NCI-H128 (cell line): ENCODE data around the gene ZNF423.

Experiments used
- DNase-seq: peaks from one replicate; lab custom pipeline; 2025; ENCODE audit not compliant: unreplicated experiment; lab: John Stamatoyannopoulos, UW

ZNF423 gene

DNA sequence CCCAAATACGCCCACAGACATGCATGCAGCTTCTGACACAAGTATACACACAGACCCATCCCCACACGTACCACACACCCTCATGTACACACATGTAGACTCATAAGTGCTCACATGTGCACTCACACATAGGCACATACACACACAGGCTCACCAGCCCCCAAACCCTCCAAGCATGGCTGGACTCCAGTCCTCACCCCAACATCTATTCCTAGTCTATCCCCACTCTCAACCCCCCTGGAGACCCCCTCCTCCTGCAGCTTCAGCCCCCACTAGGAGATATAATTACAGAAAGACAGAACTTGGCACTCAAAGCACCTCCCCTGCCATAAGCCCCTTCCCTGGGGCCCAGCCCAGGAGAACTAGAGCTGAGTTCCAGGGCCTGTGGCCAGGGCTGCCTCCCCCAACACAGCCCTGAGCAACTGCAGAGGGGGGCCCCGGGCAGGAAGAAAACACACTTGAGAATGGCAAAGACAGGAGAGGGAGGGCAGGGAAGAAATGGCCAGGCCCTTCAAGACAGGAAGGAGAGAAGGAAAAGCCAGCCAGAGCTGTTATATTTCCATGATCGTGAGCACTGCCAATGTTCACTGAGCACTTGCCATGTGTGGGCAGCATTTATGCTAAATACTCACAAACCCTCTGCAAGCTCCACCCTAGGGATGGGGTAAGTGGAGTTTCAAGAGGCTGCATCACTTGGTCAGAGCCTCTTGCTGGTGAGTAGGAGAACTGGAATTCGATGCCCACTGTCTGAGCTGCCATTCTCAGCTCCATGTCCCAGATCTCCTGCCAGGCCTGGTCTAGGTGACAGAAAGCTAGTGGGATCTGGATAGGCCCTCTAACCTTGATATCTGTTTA, 224.5 kb downstream of the ZNF423 start:
- no peak for DNase-seq

- DNase-seq = no peak
These were observed 225.1 kb downstream of the ZNF423 start for GRCh38 chr16:49630783-49631182.

DNA sequence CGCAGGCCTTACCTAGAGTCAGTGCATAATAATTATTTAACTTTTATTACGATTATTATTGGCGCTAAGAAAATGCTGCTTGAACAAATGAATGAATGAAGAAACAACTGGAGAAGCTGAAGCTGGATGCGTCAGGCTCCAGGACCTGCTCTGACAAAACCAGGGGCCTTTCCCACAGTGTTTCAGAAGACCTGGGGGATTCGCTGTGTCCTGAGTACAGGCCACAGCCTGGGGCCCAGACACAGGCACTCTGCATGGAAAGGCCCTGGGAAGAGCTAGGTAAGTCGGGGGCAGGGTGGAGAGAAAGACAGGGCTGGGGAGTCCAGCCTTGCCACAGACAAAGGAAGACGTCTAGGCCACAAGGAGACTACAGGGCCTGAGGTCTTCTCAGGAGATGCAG, 226.1 kb downstream of the ZNF423 start:
- DNase-seq = no peak

GRCh38 chr16:49628148-49628547, 227.8 kb downstream of the ZNF423 start:
- DNase-seq = no peak

- no peak for DNase-seq
These were observed 230.4 kb downstream of the ZNF423 start for GRCh38 chr16:49625311-49626065.

GRCh38 chr16:49623501-49624266, 232.2 kb downstream of the ZNF423 start:
- DNase-seq = no peak

DNA sequence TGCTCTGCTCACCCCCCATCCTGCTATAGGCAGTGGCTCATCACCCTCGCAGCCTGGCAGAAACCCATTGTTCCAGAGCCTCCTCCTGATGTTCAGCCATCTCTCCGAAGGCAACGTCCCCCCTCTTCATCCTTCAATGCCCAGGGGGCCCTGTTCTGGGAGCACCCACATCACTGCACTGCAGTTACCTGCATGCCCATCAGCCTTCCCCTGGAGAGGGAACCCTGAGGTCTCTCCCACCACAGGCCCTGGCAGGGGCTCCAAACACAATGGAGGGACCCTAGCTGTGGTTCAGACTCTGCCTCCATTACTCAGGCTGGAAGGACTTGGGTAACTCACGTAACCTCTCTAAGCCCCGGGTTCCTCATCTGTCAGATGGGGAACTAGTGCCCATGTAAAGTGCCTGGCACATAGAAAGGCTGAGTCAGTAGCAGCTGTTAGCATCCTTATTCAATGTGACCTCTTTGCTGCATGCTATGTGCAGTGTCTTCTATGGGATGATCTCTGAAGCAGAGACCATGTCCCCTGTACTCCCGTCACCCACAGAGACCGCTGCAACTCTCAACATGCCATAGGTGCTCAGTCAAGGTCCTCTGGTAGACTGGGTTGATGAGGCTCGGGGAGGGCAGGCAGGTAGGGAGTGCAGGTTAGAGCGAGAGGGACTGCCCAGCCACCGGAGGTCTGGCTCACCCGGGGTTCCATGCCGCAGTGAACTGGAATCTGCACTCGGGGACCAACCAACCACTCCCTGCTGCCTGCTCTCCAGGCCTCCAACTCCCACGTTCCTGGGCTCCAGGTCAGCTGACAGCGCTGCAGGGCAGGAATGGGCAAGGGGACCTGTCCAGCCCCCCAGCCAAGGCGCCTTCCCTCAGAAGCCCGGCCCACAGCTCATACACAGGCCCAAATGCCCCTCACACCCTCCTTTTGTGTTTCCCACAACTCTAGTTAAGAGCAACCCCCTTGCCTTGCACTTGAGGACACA, 233.2 kb downstream of the ZNF423 start:
- DNase-seq = no peak

- DNase-seq = no peak
These were observed 233.9 kb downstream of the ZNF423 start for GRCh38 chr16:49622084-49622390.

DNA sequence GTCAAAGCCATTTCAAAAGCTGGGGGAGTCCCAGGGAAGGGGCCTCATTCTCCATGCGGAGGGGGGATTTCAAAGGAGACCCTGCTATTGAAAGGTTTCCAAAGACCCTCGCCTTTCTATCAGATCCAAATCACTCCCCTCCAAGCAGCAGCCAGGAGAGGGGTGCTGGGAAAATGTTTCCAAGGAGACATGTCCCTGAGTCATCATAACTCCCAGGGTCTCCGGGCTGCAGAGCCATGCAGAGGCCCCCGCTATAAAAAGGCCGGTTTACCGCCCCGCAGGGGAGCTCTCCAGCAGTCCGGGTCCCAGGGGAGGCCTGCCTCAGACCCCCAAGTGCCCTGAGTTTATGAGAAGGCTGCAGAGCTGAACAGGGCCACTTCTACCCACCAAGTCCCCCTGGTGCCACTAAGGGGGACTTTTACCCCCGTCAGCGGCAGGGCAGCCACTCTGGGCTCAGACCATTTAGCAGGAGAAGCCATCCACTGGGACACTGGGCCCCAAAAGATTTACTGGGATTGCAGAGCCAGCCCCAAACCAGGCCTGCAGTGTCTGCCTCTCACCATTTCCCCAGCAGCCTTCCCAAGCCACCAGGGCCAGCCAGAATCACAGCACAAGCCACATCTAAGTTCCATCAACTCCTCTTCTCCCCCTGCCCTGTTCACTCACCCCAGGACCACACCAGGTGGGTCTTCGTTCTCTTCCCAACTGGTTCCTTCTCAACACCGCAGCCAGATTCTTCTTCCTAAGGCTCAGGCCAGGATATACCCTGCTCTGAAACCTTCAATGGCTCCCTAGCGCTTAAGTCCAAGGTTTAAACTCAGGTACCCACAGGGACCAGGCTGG, 234.4 kb downstream of the ZNF423 start:
- no peak for DNase-seq

- DNase-seq = no peak
These were observed 235.1 kb downstream of the ZNF423 start for GRCh38 chr16:49620869-49621240.

GRCh38 chr16:49620158-49620868, 235.6 kb downstream of the ZNF423 start:
- no peak for DNase-seq

DNA sequence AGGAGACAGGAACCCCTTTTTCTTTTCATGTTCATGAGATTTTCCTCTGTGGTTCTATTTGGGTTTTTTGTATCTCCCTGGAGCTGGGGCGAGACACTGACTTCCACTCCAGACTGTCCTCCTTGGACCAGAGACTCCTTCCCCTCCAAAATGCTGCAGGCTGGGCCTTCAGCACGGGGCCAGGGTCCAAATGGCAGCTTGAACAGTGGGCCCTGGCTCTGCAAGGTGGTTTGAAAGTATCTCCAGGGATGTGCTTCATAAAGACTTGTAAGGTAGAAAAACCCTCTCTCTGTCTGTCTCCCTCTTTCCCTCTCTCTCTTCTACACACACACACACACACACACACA, 236.1 kb downstream of the ZNF423 start:
- DNase-seq = no peak

DNA sequence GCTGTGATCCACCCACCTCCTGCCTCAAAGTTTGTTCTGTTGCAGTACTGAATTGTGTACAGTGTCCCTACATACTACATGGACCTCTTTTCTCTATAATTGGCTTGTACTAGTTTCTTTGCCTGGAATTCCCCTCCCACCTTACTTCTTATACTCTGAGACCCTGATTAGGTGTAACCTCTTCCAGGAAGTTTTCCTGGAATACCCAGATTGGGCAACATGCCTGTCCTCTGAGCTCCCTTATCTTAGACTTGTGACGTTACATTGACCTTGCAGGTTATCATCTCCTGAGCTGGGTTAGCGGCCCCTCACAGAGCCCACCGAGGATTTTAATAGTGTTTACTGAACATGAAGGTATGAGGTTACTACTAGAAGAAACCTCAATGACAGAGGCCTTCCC, 237.0 kb downstream of the ZNF423 start:
- no peak for DNase-seq

- DNase-seq = no peak
These were observed 238.1 kb downstream of the ZNF423 start for GRCh38 chr16:49617710-49618330.

DNA sequence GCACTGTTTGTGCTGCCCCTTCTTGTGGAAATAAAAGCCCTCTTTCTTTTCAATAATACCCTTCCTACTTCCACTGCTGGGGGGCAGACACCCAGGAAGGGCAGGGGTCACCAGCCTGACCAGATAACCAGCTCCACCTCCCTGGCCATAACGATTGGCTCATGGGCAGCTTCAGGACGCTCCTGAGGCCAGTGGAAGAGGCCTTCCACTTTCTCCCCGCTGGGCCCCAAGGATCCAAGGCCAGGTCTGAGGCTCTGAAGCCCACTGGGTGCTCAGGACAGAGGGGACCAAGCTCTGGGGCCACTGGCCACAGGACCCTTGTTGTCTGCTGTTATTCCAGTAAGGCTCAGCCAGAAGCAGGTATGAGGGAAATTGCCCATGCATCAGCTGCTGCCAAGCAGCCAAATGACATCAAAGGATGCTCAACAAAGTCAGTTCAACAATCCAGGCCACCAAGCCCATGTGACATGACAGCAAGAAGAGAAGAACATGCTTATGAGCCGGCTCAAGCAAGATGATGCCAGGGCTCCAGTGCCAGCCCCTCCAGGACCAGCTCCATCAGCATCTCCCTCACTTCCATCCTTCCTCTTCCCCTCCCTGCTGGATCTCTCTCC, 238.8 kb downstream of the ZNF423 start:
- no peak for DNase-seq

GRCh38 chr16:49615576-49615975, 240.3 kb downstream of the ZNF423 start:
- no peak for DNase-seq

- DNase-seq = no peak
These were observed 244.9 kb downstream of the ZNF423 start for GRCh38 chr16:49610983-49611382.

GRCh38 chr16:49608779-49609178, 247.1 kb downstream of the ZNF423 start:
- DNase-seq = no peak
